GM04504 (cell line): Measurements from ENCODE around the gene SUZ12.
"Not testable (repeated sequence)": the region's sequence is repeated elsewhere in the genome, so short reads cannot be mapped to it uniquely, and the experiment has no call there.

ENCODE experiments used
- DNase-seq: peaks from one replicate; pipeline ENCODE4 v3.0.0-alpha.2; 2012; ENCODE audit warnings: low read depth

The SUZ12 gene

GRCh38 chr17:32041306-32041875 is 104.6 kb downstream of the SUZ12 start:
- DNase-seq, result not testable (repeated sequence)

- not testable (repeated sequence) for DNase-seq
These were observed 105.5 kb downstream of the SUZ12 start for GRCh38 chr17:32042266-32042665.

- not testable (repeated sequence) for DNase-seq
These were observed 108.8 kb downstream of the SUZ12 start for GRCh38 chr17:32045611-32046010.

GRCh38 chr17:32047663-32048062 is 110.9 kb downstream of the SUZ12 start:
- DNase-seq, result not testable (repeated sequence)
